ENCODE results near the gene SDF4. TPM values are rescaled to one million over a fixed set of nuclear protein-coding genes. Genes with fewer than 3 reads are reported as not detected.
A peak's percentile ranks its signal among the peaks of the same experiment; 100 is the strongest.

Gene SDF4
- total RNA-seq, 1 experiment from 2014 or later, result 111 TPM

DNA sequence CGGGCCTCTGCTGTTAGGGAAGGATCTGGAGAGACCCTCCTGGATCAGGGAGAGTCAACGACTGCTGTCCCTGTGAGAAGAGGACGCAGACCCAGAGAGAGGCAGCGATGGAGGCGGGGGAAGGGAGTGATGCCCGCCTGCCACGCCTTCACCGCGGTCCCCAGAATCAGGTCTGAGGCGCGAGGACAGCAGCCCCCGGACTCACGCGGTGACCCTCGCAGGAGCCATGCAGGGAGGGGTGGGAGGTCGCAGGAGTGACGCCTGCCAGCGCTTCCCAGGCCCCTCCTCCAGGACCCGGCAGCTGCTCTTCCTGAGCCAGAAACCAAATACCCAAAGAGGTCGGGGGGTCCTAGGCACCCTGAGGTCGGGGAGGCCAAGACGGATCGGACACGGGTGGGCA, 11.6 kb downstream of the SDF4 start:
- DNase-seq (ENCODE audit: low read depth), result no peak
- in situ Hi-C loops (cut with HindIII; ENCODE audit: low pct_unique_long_range_greater_than_20kb, low sequenced_read_pairs), result no loop called here

DNA sequence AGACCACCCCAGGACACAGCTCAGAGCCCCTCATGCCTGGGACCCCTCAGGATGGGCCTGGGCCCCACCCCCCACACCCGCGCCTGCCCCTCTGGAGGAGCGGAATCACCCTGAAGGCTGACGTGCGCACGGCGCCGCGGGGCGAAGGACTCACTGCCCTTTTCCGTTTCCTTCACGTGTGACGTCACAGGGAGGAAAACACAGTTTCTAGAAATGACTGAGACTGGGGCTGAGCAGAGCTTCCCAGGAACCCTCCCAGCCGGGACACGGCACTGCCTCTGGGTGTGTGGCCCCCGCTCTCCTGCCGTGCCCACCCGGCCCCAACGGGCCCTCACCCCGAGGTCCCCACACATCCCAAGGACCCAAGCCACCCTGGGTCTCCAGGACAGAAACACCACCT, 12.5 kb downstream of the SDF4 start:
- in situ Hi-C loops (cut with HindIII; ENCODE audit: low pct_unique_long_range_greater_than_20kb, low sequenced_read_pairs), result no loop called here
- no peak for DNase-seq (ENCODE audit: low read depth)

DNA sequence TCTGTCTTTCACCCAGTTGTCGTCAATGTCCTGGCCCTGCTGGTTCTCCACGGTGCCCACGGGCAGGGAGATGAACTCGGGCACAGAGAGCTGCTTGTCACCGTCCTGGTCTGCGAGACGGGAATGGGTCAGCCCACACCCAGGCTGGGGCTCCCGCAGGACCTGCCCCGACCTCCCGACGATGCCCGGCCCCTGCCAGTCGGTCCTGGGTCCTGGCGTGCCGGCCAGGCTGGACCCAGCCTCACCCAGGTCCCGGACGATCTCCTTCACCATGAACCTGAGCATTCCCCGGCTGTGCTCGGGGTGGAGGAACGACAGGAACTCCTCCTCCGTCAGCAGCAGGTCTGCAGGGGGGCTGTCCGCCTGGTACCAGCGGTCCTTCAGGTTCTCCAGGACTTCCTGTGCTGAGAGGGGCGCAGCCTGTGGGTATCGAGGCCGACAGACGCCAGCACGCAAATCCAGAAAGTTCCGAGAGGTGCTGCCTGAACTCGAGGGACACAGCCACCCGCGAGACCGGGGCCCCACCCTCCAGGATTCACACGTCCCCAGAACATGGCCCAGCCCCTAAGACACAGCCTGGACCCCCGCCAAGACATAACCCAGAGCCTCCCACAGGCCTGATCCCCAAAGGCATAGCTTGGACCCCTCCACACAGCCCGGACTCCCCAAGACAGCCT, 13.1 kb downstream of the SDF4 start:
- in situ Hi-C loops (cut with HindIII; ENCODE audit: low pct_unique_long_range_greater_than_20kb, low sequenced_read_pairs), result no loop called here
- no peak for DNase-seq (ENCODE audit: low read depth)

GRCh38 chr1:1217621-1218523, 13.9 kb downstream of the SDF4 start:
- peak; percentile 36 for DNase-seq (ENCODE audit: low read depth)

GRCh38 chr1:1216770-1217620, 14.8 kb downstream of the SDF4 start:
- in situ Hi-C loops (cut with HindIII; ENCODE audit: low pct_unique_long_range_greater_than_20kb, low sequenced_read_pairs), result no loop called here
- no peak for DNase-seq (ENCODE audit: low read depth)

More at GRCh38 chr1:1217621-1218523, 13.9 kb downstream of the SDF4 start:
- in situ Hi-C loops (cut with HindIII; ENCODE audit: low pct_unique_long_range_greater_than_20kb, low sequenced_read_pairs), result no loop called here

GRCh38 chr1:1215881-1216605, 15.8 kb downstream of the SDF4 start:
- in situ Hi-C loops (cut with HindIII; ENCODE audit: low pct_unique_long_range_greater_than_20kb, low sequenced_read_pairs), result no loop called here
- no peak for DNase-seq (ENCODE audit: low read depth)

DNA sequence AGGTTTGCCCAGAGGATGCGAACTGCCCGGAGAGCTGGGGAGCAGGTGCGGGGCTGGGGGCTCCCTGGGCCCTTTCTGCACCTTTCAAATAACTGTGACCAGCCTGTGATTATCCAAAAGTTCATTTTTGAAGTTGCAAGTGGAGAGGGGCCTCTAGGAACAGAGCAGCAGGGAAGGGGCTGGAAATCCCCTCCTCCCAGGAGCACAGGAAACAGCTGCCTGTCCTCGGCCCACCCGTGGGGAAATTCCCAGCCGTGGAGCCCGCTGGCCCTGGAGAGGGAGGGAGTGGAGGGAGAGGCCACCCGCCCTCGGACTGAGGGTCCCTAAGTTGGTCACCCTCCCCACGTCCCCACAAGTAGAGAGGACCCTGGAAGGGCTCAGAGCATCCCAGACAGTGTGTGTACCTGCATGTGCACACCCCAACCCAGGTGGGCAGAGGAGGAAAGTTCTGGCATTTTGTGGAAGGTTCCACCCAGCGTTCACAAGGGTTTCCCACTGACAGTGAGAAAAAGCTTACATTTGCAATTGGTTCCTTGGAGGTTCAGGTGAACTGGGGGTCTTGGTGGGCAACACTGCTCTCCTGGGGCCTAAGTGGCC, 16.6 kb downstream of the SDF4 start:
- DNase-seq (ENCODE audit: low read depth), result no peak
- in situ Hi-C loops (cut with HindIII; ENCODE audit: low pct_unique_long_range_greater_than_20kb, low sequenced_read_pairs), result no loop called here

DNA sequence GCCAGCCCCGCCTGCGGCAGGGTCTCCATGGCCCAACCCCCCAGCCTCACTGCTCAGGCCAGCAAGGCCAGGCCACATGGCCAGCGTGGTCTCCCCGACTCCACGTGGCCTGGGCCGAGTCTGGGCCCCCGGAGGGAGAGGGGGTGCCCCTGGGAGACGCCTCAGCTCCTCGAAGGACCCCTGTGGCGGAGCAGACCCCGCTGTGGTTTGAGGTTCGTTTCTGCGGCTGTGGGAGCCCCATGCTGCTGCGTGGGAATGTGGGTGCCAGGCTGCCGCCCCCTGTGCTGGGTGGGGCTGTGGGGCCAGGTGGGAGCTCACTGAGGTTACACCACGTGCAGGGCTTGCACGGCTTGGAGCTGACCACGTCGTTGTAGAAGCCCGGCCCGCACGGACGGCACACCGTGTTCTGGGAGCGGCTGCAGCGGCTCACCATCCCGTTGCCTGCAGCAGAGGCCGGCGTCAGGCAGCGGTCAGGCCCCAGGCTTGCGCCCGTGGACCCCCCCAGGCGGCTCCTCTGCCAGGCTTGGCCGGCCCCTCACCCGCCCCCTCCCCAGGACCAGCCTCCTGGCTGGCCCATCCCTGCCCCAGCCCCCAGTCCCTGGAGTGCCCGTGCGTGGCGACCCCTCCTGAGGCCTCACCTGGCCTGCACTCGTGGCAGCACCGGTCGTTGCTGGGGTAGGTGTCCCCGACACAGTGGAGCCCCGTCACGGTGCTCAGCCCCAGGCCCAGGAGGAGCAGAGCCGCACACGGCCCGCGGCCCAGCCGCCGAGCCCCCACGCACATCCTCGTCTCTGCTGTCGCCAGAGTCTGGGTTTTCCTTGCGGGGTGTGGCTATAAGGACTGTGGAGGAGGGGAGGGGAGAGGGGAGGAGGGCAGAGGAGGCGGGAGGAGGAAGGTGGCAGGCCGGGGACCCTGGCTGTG, 18.2 kb downstream of the SDF4 start, which contains the start of gene TNFRSF4:
TSS of gene TNFRSF4 (minus strand) at position 809 of the 921 bp plus-strand sequence. CDS start at position 783, 26 bp downstream.
- DNase-seq (ENCODE audit: low read depth), result no peak
- in situ Hi-C loops (cut with HindIII; ENCODE audit: low pct_unique_long_range_greater_than_20kb, low sequenced_read_pairs), result no loop called here

DNA sequence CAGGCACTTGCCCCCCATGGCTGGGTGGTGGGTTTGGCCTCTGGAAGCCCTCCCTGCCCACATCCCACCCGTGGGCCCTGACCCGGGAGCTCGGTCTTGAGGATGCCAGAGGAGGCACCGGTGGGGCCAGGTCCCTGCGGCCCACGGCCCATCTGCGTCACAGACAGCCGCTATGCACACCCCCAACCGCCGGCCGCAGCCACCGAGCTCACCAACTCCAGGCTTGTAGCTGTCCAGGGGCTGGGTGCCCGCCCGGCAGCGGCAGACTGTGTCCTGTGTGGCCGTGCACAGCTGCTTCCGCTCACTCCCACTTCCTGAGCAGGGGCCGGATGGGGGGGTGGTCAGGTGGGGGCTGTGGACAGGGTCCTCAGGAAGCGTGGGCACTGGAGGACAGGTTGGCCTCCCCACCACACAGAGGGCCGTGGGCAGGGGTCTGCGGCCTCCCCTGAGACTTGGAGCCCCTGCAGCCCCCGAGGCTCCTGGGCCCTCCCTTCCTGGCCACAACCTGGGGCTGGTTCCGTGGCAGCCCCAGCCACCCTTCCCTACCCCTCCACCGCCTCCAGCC, 18.9 kb downstream of the SDF4 start:
- in situ Hi-C loops (cut with HindIII; ENCODE audit: low pct_unique_long_range_greater_than_20kb, low sequenced_read_pairs), result no loop called here
- DNase-seq (ENCODE audit: low read depth), result no peak

GRCh38 chr1:1211541-1212441, 20.0 kb downstream of the SDF4 start:
- DNase-seq (ENCODE audit: low read depth), result no peak

DNA sequence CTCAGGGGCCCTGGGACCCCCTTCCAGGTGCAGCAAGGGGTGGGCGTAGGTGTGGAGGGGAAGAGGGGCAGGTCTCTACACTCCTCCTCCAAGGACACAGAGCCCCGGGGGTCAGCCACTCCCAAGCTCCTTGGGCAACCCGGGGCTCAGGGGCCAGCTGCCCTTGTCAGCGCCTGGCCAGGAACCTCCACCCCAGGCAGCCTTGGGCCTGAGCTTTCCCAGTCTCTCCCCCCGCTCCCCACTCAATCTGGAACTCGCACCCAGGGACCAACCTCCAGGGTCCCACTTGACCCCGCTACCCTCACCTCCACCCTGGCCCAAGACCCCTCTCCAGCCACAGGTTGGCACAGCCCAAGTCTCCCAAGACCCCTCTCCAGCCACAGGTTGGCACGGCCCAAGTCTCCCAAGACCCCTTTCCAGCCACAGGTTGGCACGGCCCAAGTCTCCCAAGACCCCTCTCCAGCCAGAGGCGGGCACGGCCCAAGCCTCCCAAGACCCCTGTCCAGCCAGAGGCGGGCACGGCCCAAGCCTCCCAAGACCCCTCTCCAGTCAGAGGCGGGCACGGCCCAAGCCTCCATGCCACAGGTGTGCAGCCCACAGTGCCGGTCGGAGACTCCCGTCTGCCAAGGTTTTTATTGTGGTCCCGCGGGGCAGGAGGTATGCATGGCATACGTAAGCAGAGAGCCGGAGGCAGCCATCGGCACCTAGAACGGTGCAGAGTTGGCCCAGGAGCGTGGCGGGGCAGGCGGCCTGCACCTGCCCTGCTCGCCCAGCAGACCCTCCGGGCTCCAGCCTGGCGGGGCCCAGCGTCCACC, 20.9 kb downstream of the SDF4 start:
- in situ Hi-C loops (cut with HindIII; ENCODE audit: low pct_unique_long_range_greater_than_20kb, low sequenced_read_pairs), result no loop called here
- DNase-seq (ENCODE audit: low read depth), result no peak

More at GRCh38 chr1:1211541-1212441, 20.0 kb downstream of the SDF4 start:
- in situ Hi-C loops (cut with HindIII; ENCODE audit: low pct_unique_long_range_greater_than_20kb, low sequenced_read_pairs), result no loop called here

- no peak for DNase-seq (ENCODE audit: low read depth)
- in situ Hi-C loops (cut with HindIII; ENCODE audit: low pct_unique_long_range_greater_than_20kb, low sequenced_read_pairs), result no loop called here
Observed at GRCh38 chr1:1208713-1209433, 22.9 kb downstream of the SDF4 start.

DNA sequence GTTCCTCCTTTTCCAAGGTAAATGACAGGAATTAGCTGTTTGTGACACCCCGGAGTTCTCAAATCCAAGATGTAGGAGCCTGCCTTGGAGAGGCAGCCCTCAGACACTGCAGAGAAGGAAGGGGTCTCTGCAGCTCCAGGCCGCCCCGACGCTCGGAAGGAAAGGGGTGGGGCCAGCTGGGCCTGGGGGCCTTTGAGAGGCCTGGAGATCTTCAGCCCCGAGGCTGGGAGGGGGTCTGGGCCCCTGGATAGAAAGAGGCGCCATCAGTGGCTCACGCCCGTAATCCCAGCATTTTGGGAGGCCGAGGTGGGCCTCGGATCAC, 24.3 kb downstream of the SDF4 start:
- in situ Hi-C loops (cut with HindIII; ENCODE audit: low pct_unique_long_range_greater_than_20kb, low sequenced_read_pairs), result no loop called here
- DNase-seq (ENCODE audit: low read depth), result no peak

DNA sequence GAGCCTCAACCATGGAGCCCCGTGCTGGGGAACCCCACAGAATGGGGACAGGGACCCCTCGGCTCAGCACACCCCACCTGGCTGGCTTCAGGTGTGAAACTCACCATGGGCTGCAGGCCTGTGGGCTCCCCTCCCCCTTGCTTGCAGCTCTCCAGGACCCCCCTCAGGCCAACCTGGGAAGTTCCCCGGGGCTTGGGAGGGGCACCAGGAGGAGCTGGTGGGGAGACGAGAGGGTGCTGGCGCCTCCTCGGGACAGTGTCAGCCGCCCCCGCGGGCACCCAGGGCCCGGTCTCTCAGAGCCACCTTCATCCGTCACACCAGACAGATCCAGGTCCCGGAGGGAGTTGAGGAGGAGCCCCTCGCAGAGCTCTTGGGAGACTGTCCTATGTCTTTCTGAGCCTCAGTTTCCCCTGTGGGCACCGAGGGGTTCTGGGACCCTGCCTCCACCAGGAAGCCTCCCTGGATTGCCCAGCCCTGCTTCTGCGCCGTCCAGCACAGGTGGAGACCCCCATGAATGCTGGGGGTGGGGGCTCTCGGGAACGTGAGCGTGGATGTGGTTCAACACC, 24.8 kb downstream of the SDF4 start:
- in situ Hi-C loops (cut with HindIII; ENCODE audit: low pct_unique_long_range_greater_than_20kb, low sequenced_read_pairs), result no loop called here
- no peak for DNase-seq (ENCODE audit: low read depth)
